GM18519 (cell line): ENCODE results near the gene ENO3.
A peak's percentile ranks its signal among the peaks of the same experiment; 100 is the strongest.

Source experiments
- ATAC-seq: cut with Tn5 transposase; IDR thresholded peaks from one replicate; pipeline ENCODE4 v1.9.1; 2021; ENCODE audit warnings: mild to moderate bottlenecking, moderate library complexity; ENCODE audit not compliant: unreplicated experiment, low FRiP score

Gene ENO3

GRCh38 chr17:4935650-4936049 is 15.3 kb upstream of the ENO3 start:
- no peak for ATAC-seq

DNA sequence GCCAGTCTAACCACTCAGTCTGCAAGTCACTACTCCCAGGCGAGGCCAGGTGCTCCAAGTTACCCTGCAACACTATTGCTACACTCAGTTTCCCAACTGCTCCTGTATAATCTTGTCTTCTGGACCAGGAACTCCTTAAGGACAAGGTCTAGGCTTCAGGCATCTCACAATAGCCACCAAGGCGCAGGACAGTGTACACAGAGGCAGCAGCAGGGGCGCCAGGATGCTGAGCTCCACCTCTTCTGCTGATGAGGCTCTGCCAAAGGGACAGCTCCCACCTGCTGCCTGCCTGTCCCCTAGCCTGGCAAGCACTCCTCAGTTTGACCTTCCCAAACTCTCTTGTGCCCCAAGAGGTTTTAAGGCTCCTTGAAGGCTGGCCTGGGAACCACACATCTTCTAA is 14.5 kb upstream of the ENO3 start:
- no peak for ATAC-seq

DNA sequence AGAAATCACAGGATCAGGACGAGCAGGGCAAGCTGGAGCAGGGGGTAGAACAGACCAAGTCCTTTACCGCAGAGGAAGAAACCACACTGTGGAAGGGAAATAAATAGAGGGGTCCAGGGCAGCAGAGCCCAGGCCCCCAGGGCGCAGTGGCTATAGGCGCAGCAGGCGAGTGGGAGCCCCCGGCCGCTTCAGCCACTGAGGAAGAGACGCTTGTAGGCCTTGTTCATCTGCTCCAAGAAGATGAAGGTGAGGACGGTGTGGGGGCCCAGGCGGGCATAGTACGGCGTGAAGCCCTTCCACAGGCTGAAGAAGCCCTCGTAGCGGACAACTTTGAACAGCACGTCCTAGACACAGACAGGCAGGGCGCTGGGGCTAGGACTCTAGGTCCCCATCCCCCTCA is 13.4 kb upstream of the ENO3 start:
- ATAC-seq, result no peak

DNA sequence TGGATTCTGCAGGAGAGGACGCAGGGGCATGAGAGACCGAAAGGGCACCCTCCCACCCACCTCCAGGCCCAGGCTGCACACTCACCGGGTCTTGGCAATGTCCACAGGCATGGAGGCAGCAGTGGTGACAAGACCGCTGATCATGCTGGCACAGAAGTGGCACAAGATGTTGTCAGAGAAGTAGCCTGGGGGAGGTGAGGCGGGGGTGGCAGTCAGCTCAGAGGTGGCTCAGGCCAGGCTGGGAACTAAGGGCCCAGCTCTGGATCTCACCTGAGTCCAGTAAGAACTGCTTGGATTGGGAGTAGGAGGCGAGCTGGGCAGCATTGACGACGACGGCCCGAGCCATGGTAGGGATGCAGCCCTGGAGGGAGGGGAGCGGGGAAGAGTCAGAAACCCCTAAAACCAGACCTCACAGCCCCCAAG is 12.8 kb upstream of the ENO3 start:
- no peak for ATAC-seq

DNA sequence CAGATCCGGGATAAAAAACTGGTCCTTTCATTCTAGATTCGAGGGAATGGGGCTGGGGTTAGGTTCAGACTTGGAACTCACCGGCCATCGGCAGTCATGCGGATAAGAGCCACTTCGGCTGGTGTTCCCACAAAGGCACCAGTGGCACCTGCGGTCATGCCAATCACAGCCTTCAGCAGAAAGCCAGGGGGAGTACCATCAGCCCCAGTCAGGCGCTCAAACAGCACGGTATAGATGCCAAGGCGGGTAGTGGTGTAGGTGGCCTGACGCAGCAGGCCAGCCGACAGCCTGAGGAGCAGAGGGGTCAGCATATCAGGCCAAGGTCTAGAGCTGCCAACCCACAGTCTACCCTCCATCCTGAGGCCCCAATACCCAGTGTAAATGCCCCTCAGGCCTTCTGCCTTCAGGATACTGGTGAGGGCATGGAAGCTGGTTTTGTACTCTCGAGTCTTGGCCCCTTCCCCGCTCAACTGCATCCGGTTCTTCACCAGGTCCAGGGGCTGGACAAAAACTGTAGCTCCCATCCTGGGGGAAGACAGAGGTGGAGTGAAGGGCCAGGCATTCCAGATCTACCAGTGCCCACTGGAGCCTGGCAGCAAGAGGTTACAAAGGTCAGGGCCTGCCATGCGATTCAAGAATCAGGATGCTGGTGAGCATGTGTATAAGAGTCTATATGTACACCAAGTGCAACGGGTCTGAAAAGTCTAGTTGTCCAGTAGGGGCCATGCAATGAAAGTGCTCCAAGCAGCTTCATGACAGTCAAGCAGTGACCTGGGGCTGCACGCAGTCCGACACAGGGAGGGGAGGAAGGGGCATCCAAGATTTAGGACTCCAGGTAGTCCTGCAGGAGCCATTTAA is 12.0 kb upstream of the ENO3 start:
- no peak for ATAC-seq

DNA sequence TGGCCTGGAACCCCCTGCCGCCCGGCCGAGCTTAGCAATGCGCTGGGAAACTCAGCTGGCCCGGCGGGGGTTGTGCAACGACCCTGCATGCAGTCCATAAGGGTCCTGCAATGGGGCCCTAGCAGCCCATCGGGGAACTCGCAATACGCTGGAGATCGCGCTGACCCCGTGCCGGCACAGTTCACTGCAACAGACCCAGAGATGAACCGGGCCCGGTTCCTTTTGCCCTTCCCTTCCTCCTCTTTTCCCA is 11.4 kb upstream of the ENO3 start:
- ATAC-seq, result no peak

- peak; percentile 73 for ATAC-seq
Measured at GRCh38 chr17:4939796-4940554, 10.9 kb upstream of the ENO3 start, which contains the start of the genes RNF167 and SLC25A11. Gene RNF167, plus strand, starts transcription at chr17:4940268. Its CDS starts 642 bp downstream, at chr17:4940910. Gene SLC25A11, minus strand, starts transcription at chr17:4940046. Its CDS starts 136 bp downstream, at chr17:4939910.

DNA sequence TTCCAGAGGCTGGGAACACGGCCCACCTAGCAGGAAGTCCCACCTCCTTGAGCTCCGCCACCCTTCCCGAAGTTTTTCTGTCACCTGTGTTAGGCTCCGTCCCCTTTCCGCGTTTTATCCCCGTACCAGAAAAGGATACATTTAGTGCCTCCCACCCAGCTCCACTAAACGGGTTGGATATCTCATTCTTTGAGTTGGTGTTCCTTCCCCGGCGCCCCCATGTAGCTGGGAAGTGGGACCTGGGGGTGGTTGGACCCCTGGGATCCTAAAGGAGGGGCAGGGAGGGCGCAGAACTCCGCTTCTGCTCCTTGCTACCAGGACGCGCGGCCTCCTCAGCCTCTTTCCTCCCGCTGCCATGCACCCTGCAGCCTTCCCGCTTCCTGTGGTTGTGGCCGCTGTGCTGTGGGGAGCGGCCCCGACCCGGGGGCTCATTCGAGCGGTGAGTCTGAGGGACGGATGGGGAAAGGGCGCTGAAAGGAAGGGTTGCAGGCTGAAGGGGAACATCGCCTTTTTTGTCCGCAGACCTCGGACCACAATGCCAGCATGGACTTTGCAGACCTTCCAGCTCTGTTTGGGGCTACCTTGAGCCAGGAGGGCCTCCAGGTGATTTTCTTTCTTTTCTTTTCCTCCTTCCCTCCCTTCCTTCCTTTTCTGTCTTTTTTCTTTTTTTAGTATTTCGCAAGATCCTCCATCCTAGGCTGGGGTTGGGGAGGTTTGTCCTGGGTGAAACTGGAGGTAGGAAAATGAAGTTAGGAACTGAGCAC is 10.2 kb upstream of the ENO3 start:
- no peak for ATAC-seq

DNA sequence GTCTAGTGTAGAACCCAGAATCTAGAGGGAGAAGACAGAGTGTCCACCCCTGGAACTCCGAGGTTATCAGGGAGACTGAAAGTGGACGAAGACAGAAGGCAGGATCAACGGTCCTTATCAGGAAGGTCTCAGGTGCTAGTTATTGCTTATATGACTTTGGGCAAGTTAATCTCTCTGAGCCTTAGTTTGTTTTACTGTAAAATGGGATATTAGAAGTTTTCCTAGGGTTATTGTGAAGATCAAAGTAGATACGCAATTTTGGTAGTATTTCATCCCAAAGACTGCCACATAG is 9.7 kb upstream of the ENO3 start:
- no peak for ATAC-seq

- ATAC-seq, result no peak
Measured at GRCh38 chr17:4942760-4943508, 8.0 kb upstream of the ENO3 start.

GRCh38 chr17:4944163-4944553 is 6.8 kb upstream of the ENO3 start:
- ATAC-seq, result no peak

GRCh38 chr17:4944554-4945175 is 6.3 kb upstream of the ENO3 start:
- no peak for ATAC-seq

- ATAC-seq, result no peak
Measured at GRCh38 chr17:4945176-4945943, 5.6 kb upstream of the ENO3 start.

- ATAC-seq, result no peak
Measured at GRCh38 chr17:4945944-4946280, 5.0 kb upstream of the ENO3 start.

GRCh38 chr17:4946312-4946976 is 4.5 kb upstream of the ENO3 start:
- no peak for ATAC-seq

GRCh38 chr17:4947010-4947410 is 3.9 kb upstream of the ENO3 start:
- ATAC-seq, result no peak

GRCh38 chr17:4947411-4948165 is 3.3 kb upstream of the ENO3 start:
- ATAC-seq, result no peak

- no peak for ATAC-seq
Measured at GRCh38 chr17:4948166-4948930, 2.6 kb upstream of the ENO3 start, which contains the start of gene PFN1. Gene PFN1, minus strand, starts transcription at chr17:4948530. Its CDS starts 136 bp downstream, at chr17:4948394.
